ENCODE results near the gene ANKHD1.

- TF ChIP-seq MEF2A (IDR thresholded peaks at IDR 0.05; ENCODE audit: control insufficient read depth, low read depth, low read length) (no peak), EP400 (IDR thresholded peaks at IDR 0.05) (no peak), GATA2 (CRISPR knock-in tag; IDR thresholded peaks at IDR 0.05) (no peak)
Observed at GRCh38 chr5:140417235-140417634, 15.6 kb downstream of the ANKHD1 start.
